Stimulated activated naive B cell treated with anti-CD40 and anti-IgM and Interleukin-4, amounts not matched to agents 10 μg/mL and 1 μg/mL and 100 μg/mL, for 72 hours (primary cell): ENCODE measurements around the gene PCDHGA12.
"Not testable (repeated sequence)": the region's sequence is repeated elsewhere in the genome, so short reads cannot be mapped to it uniquely, and the experiment has no call there.

ENCODE experiments used
- ATAC-seq, 2 donors: fragments of 150-1000 bp; cut with Tn5 transposase; replicated peaks; 2 replicates each; pipeline ENCODE4 v1.10.0; 2021; ENCODE audit warnings: moderate library complexity in 1 of 2
- DNase-seq: peaks from one replicate; pipeline ENCODE4 v3.0.0; 2021
- H3K27ac Mint-ChIP-seq: one replicate; pipeline ENCODE4 v1.8.0; 2022; ENCODE audit warnings: mild to moderate bottlenecking, mixed read lengths
- H3K27me3 Mint-ChIP-seq, 2 donors: one replicate each; pipeline ENCODE4 v1.8.0; 2022; ENCODE audit warnings: mixed read lengths in 2 of 2
- H3K36me3 Mint-ChIP-seq, 2 donors: one replicate each; pipeline ENCODE4 v1.8.0; 2022; ENCODE audit warnings: mixed read lengths in 2 of 2, mild to moderate bottlenecking in 1 of 2
- H3K4me1 Mint-ChIP-seq, 2 donors: one replicate each; pipeline ENCODE4 v1.8.0; 2022; ENCODE audit warnings: mixed read lengths in 2 of 2, mild to moderate bottlenecking in 1 of 2
- H3K4me3 Mint-ChIP-seq, 2 donors: one replicate each; pipeline ENCODE4 v1.8.0; 2022; ENCODE audit warnings: mild to moderate bottlenecking in 2 of 2, mixed read lengths in 2 of 2, moderate library complexity in 1 of 2
- H3K9me3 Mint-ChIP-seq, 2 donors: one replicate each; pipeline ENCODE4 v1.8.0; 2022; ENCODE audit warnings: mixed read lengths in 2 of 2, mild to moderate bottlenecking in 1 of 2

The PCDHGA12 gene

DNA sequence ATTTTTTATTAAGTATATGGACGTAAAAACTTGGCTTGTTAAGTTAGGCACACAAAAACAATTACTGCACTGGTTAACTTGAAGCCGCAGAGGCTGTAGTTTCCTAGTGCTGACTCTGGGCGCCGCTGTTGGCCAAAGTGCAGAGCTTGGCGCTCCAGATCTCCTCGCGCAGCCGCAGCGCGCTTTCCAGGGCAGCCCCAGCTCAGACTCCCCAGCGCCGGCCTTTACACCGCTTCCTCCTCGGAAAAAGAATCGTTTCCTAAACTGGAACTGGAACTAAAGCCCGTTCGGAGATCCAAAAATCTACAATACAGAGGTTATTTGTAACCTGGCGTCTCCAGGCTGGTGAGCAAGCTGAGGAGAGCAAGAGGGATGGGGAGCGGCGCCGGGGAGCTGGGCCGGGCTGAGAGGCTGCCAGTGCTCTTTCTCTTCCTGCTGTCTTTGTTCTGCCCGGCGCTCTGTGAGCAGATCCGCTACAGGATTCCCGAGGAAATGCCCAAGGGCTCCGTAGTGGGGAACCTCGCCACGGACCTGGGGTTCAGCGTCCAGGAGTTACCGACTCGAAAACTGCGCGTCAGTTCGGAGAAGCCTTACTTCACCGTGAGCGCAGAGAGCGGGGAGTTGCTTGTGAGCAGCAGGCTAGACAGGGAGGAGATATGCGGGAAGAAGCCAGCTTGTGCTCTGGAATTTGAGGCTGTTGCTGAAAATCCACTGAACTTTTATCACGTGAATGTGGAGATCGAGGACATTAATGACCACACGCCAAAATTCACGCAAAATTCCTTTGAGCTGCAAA lies 32.4 kb upstream of the PCDHGA12 start, which contains the start of gene PCDHGB5:
PCDHGB5 (plus strand) TSS at position 192 of the 796 bp plus-strand sequence; CDS start at position 373, 181 bp downstream.
- H3K9me3 Mint-ChIP-seq = peaks cover 15 to 17% of the 10 kb centered on the region in 2 donors
- peaks cover 61 to 73% of the 10 kb centered on the region in 2 donors for H3K27me3 Mint-ChIP-seq
- peaks cover 15 to 17% of the 10 kb centered on the region in 2 donors for H3K36me3 Mint-ChIP-seq
- H3K4me3 Mint-ChIP-seq = peak within 1 kb of the TSS; percentile 65 to 67
- ATAC-seq = peak; percentile 60 to 75
- peak within 1 kb of the TSS; percentile 42 for H3K27ac Mint-ChIP-seq
- not testable (repeated sequence) for DNase-seq, H3K4me1 Mint-ChIP-seq

DNA sequence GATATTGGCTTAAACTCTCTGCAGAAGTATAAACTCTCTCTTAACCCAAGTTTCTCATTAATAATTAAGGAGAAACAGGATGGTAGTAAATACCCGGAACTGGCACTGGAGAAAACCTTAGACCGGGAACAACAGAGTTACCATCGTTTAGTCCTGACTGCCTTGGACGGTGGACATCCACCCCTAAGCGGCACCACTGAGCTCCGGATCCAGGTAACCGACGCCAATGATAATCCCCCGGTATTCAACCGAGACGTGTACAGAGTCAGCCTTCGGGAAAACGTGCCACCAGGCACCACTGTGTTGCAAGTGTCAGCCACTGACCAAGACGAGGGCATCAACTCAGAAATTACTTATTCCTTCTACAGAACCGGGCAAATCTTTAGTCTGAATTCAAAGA lies 31.7 kb upstream of the PCDHGA12 start:
- peaks cover 63 to 74% of the 10 kb centered on the region in 2 donors for H3K27me3 Mint-ChIP-seq
- no peak overlapping the region for H3K27ac Mint-ChIP-seq
- peaks cover 4 to 6% of the 10 kb centered on the region in 2 donors for H3K4me1 Mint-ChIP-seq
- peaks cover 17 to 19% of the 10 kb centered on the region in 2 donors for H3K36me3 Mint-ChIP-seq
- peaks cover 14 to 17% of the 10 kb centered on the region in 2 donors for H3K9me3 Mint-ChIP-seq
- DNase-seq (no peak), ATAC-seq (no peak)
- H3K4me3 Mint-ChIP-seq = peak overlapping the region in 1 of 2 donors; percentile 6

DNA sequence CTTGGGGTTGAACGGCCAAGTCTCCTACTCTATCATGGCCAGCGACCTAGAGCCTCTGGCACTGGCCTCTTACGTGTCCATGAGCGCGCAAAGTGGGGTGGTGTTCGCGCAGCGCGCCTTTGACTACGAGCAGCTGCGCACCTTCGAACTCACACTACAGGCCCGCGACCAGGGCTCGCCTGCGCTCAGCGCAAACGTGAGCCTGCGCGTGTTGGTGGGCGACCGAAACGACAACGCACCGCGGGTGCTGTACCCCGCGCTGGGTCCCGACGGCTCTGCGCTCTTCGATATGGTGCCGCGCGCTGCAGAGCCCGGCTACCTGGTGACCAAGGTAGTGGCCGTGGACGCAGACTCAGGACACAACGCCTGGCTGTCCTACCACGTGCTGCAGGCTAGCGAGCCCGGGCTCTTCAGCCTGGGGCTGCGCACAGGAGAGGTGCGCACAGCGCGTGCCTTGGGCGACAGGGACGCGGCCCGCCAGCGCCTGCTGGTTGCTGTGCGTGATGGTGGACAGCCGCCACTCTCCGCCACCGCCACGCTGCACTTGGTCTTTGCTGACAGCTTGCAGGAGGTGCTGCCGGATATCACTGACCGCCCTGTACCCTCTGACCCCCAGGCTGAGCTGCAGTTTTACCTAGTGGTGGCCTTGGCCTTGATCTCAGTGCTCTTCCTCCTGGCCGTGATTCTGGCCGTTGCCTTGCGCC lies 30.6 kb upstream of the PCDHGA12 start:
- Mint-ChIP-seq H3K4me3 (peak overlapping the region; percentile 22 to 66), H3K4me1 (peaks cover 4 to 6% of the 10 kb centered on the region in 2 donors), H3K27me3 (peaks cover 65 to 76% of the 10 kb centered on the region in 2 donors), H3K9me3 (peaks cover 9 to 12% of the 10 kb centered on the region in 2 donors), H3K36me3 (peaks cover 15 to 17% of the 10 kb centered on the region in 2 donors), H3K27ac (peak overlapping the region; percentile 76)
- ATAC-seq = no peak
- DNase-seq = no peak

DNA sequence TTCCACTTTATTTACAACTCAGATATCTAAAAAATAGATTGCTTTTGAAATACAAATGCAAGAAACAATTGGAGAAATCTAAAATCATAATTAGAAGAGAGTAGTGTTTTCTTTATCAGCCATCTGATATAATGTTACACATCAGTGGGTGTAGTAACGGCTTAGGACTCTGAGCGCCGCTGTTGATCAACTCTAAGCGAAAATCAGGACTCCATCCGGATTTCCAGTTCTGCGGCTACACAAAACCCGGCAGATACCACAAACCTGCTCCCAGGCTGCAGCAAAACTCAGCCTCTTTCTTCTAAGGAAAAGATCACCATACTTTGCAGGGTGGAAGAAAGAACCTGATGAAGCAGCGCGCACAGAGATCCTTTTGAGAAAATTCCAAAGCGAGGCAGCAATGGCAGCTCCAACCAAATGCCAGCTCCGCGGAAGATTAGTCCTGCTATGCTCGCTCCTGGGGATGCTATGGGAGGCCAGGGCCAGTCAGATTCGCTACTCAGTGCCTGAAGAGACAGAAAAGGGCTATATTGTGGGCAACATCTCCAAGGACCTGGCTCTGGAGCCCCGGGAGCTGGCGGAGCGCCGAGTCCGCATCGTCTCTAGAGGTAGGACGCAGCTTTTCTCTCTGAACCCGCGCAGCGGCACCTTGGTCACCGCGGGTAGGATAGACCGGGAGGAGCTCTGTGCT lies 27.6 kb upstream of the PCDHGA12 start, which contains the start of gene PCDHGA9:
PCDHGA9 (plus strand) TSS at position 226 of the 691 bp plus-strand sequence; CDS start at position 401, 175 bp downstream.
- peaks cover 9 to 13% of the 10 kb centered on the region in 2 donors for H3K9me3 Mint-ChIP-seq
- no peak for DNase-seq
- peak within 1 kb of the TSS; percentile 42 for H3K27ac Mint-ChIP-seq
- peaks cover 4 to 6% of the 10 kb centered on the region in 2 donors for H3K4me1 Mint-ChIP-seq
- peaks cover 67 to 79% of the 10 kb centered on the region in 2 donors for H3K27me3 Mint-ChIP-seq
- no peak for ATAC-seq
- peaks cover 12 to 14% of the 10 kb centered on the region in 2 donors for H3K36me3 Mint-ChIP-seq
- H3K4me3 Mint-ChIP-seq = peak within 1 kb of the TSS; percentile 60 to 71

DNA sequence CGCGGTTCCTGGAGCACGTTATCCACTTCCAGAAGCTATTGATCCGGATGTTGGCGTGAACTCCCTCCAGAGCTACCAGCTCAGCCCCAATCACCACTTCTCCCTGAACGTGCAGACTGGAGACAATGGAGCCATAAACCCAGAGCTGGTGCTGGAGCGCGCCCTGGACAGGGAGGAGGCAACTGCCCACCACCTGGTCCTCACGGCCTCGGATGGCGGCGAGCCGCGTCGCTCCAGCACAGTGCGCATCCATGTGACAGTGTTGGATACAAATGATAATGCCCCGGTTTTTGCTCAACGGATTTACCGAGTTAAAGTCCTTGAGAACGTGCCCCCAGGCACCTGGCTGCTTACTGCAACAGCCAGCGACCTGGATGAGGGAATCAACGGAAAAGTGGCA lies 26.9 kb upstream of the PCDHGA12 start:
- peaks cover 5 to 6% of the 10 kb centered on the region in 2 donors for H3K4me1 Mint-ChIP-seq
- H3K4me3 Mint-ChIP-seq = no peak overlapping the region
- no peak for ATAC-seq
- H3K36me3 Mint-ChIP-seq = peaks cover 14 to 17% of the 10 kb centered on the region in 2 donors
- no peak for DNase-seq
- no peak overlapping the region for H3K27ac Mint-ChIP-seq
- peaks cover 12 to 15% of the 10 kb centered on the region in 2 donors for H3K9me3 Mint-ChIP-seq
- peaks cover 74 to 85% of the 10 kb centered on the region in 2 donors for H3K27me3 Mint-ChIP-seq

DNA sequence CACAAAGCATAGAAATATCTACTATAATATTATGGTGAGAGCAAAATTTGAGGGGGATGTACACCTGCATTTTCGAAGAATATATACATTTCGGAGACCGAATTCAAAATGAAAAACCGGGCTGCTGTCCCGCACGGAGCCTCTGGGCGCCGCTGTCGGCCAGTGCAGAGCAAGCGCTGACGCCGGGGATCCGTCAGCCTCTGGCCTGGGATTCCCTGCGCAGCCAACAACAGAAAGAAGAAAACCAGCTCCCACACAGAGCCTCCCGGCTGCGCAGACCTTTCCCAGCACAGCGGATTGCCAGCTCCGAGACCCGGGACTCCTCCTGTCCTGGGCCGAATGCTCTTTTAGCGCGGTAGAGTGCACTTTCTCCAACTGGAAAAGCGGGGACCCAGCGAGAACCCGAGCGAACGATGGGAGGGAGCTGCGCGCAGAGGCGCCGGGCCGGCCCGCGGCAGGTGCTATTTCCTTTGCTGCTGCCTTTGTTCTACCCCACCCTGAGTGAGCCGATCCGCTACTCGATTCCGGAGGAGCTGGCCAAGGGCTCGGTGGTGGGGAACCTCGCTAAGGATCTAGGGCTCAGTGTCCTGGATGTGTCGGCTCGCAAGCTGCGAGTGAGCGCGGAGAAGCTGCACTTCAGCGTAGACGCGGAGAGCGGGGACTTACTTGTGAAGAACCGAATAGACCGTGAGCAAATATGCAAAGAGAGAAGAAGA lies 22.4 kb upstream of the PCDHGA12 start, which contains the start of gene PCDHGB6:
PCDHGB6 (plus strand) TSS at position 232 of the 716 bp plus-strand sequence; CDS start at position 414, 182 bp downstream.
- peak within 1 kb of the TSS; percentile 81 for H3K27ac Mint-ChIP-seq
- ATAC-seq = peak in 1 of 2 donors; percentile 57
- H3K36me3 Mint-ChIP-seq = peaks cover 12 to 16% of the 10 kb centered on the region in 2 donors
- H3K4me1 Mint-ChIP-seq, DNase-seq: not testable (repeated sequence)
- peak within 1 kb of the TSS; percentile 70 to 77 for H3K4me3 Mint-ChIP-seq
- H3K27me3 Mint-ChIP-seq = peaks cover 72% of the 10 kb centered on the region in 2 donors
- peaks cover 12 to 17% of the 10 kb centered on the region in 2 donors for H3K9me3 Mint-ChIP-seq

DNA sequence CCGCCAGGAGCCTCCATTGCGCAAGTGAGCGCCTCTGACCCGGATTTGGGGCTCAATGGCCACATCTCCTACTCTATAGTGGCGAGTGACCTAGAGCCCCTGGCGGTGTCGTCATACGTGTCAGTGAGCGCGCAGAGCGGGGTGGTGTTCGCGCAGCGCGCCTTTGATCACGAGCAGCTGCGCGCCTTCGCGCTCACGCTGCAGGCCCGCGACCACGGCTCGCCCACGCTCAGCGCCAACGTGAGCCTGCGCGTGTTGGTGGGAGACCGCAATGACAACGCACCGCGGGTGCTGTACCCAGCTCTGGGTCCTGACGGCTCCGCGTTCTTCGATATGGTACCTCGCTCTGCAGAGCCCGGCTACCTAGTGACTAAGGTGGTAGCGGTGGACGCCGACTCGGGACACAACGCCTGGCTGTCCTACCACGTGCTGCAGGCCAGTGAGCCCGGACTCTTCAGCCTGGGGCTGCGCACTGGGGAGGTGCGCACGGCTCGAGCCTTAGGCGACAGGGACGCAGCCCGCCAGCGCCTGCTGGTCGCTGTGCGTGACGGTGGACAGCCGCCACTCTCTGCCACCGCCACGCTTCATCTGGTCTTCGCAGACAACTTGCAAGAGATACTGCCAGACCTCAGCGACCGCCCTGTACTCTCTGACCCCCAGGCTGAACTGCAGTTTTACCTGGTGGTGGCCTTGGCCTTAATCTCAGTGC lies 20.6 kb upstream of the PCDHGA12 start:
- Mint-ChIP-seq H3K27me3 (peaks cover 72 to 74% of the 10 kb centered on the region in 2 donors), H3K27ac (no peak overlapping the region), H3K4me3 (no peak overlapping the region), H3K36me3 (peaks cover 14 to 20% of the 10 kb centered on the region in 2 donors), H3K9me3 (peaks cover 16 to 24% of the 10 kb centered on the region in 2 donors), H3K4me1 (peaks cover 13 to 15% of the 10 kb centered on the region in 2 donors)
- DNase-seq (no peak), ATAC-seq (no peak)

DNA sequence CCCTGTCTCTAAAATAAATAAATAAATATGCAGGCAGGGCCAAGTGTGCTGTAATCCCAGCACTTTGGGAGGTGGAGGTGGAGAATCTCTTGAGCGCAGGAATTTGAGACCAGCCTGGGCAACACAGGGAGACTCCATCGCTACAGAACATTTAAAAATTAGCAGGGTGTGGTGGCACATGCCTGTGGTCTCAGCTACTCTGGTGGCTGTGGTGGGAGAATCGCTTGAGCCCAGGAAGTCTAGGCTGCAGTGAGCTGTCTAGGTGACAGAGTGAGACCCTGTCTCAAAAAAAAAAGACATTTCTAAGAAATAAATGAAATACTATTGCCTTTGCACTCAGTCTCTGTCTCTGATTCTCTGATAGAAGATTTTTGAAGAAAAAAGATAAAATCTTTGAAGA lies 18.7 kb upstream of the PCDHGA12 start:
- DNase-seq = no peak
- Mint-ChIP-seq H3K9me3 (peaks cover 16 to 22% of the 10 kb centered on the region in 2 donors), H3K4me3 (no peak overlapping the region), H3K27ac (no peak overlapping the region), H3K4me1 (peaks cover 13 to 15% of the 10 kb centered on the region in 2 donors), H3K27me3 (peaks cover 62 to 73% of the 10 kb centered on the region in 2 donors), H3K36me3 (peaks cover 20% of the 10 kb centered on the region in 2 donors)
- no peak for ATAC-seq

DNA sequence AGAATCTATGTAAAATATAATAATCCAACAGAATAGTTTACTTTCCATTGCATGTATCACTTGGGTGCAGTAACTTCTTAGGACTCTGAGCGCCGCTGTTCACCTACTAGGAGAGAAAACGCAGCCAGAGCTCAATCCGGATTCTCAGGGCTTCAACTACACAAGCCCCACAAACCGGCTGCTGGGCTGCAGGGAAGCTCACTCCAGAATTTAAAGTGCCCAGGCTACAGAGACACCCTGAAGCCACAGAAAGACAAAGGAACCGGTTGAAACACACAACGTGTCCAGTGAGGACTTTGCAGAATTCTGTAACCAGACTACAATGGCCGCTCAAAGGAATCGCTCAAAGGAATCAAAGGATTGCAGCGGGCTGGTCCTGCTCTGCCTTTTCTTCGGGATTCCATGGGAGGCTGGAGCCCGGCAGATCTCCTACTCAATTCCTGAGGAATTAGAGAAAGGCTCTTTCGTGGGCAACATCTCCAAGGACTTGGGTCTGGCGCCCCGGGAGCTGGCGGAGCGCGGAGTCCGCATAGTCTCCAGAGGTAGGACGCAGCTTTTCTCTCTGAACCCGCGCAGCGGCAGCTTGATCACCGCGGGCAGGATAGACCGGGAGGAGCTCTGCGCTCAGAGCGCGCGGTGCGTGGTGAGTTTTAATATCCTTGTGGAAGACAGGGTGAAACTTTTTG lies 17.3 kb upstream of the PCDHGA12 start, which contains the start of gene PCDHGA10:
PCDHGA10 (plus strand) TSS at position 134 of the 686 bp plus-strand sequence; CDS start at position 323, 189 bp downstream.
- Mint-ChIP-seq H3K4me3 (peak within 1 kb of the TSS; percentile 79), H3K27me3 (peaks cover 61 to 73% of the 10 kb centered on the region in 2 donors), H3K36me3 (peaks cover 22 to 26% of the 10 kb centered on the region in 2 donors), H3K9me3 (peaks cover 19 to 25% of the 10 kb centered on the region in 2 donors), H3K27ac (peak within 1 kb of the TSS; percentile 81), H3K4me1 (peaks cover 19 to 21% of the 10 kb centered on the region in 2 donors)
- ATAC-seq (peak; percentile 45 to 73), DNase-seq (no peak)

DNA sequence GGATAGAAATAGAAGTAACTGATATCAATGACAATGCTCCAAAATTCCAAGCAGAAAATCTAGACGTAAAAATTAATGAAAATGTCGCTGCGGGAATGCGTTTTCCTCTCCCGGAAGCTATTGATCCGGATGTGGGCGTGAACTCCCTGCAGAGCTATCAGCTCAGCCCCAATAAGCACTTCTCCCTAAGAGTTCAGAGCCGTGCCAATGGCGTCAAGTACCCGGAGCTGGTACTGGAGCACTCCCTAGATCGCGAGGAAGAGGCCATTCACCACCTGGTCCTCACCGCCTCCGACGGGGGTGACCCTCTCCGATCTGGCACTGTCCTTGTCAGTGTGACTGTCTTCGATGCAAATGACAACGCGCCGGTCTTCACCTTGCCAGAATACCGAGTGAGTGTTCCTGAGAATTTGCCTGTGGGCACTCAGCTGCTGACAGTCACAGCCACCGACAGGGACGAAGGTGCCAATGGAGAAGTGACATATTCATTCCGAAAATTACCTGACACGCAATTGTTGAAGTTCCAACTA lies 16.7 kb upstream of the PCDHGA12 start:
- Mint-ChIP-seq H3K27ac (peak overlapping the region; percentile 81), H3K36me3 (peaks cover 23 to 28% of the 10 kb centered on the region in 2 donors), H3K4me1 (peaks cover 19 to 22% of the 10 kb centered on the region in 2 donors), H3K9me3 (peaks cover 17 to 27% of the 10 kb centered on the region in 2 donors), H3K27me3 (peaks cover 63 to 74% of the 10 kb centered on the region in 2 donors), H3K4me3 (peak overlapping the region; percentile 79)
- DNase-seq (no peak), ATAC-seq (no peak)

DNA sequence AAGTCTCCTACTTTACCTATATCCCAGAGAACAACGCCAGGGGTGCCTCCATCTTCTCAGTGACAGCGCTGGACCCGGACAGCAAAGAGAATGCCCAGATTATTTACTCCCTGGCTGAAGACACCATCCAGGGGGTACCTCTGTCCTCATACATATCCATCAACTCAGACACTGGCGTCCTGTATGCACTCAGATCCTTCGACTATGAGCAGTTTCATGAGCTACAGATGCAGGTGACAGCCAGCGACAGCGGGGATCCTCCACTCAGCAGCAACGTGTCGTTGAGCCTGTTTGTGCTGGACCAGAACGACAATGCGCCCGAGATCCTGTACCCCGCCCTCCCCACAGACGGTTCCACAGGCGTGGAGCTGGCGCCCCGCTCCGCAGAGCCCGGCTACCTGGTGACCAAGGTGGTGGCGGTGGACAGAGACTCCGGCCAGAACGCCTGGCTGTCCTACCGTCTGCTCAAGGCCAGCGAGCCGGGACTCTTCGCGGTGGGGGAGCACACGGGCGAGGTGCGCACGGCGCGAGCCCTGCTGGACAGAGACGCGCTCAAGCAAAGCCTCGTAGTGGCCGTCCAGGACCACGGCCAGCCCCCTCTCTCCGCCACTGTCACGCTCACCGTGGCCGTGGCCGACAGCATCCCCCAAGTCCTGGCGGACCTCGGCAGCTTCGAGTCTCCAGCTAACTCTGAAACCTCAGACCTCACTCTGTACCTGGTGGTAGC lies 15.6 kb upstream of the PCDHGA12 start:
- Mint-ChIP-seq H3K9me3 (peaks cover 13 to 25% of the 10 kb centered on the region in 2 donors), H3K27ac (peak overlapping the region; percentile 62), H3K4me3 (peak overlapping the region in 1 of 2 donors; percentile 17), H3K27me3 (peaks cover 60 to 74% of the 10 kb centered on the region in 2 donors), H3K4me1 (peaks cover 16 to 22% of the 10 kb centered on the region in 2 donors), H3K36me3 (peaks cover 21 to 29% of the 10 kb centered on the region in 2 donors)
- not testable (repeated sequence) for ATAC-seq, DNase-seq
